H1 (cell line): ENCODE results near the gene AKAP9. TPM values are rescaled to one million over a fixed set of nuclear protein-coding genes. Genes with fewer than 3 reads are reported as not detected.
"Not testable (repeated sequence)": the region's sequence is repeated elsewhere in the genome, so short reads cannot be mapped to it uniquely, and the experiment has no call there.

Experiments
- CTCF ChIA-PET: fragments of 300-600 bp; sonication (Branson Sonifier 250); formaldehyde crosslinking; loops from one replicate; lab custom pipeline; 2021; ENCODE audit not compliant: partially characterized antibody; lab: Charles Lee
- POLR2A ChIA-PET: fragments of 300-600 bp; sonication (Branson Sonifier 250); formaldehyde crosslinking; loops from one replicate; lab custom pipeline; 2021; ENCODE audit warnings: inconsistent platforms; ENCODE audit not compliant: partially characterized antibody; lab: Charles Lee
- DNase-seq, 2 experiments: peaks; one replicate each; pipeline versions ENCODE4 v3.0.0 to v3.0.0-alpha.2; 2010 to 2022; ENCODE audit warnings: low spot score in 2 of 2, low read depth in 1 of 2, mixed read lengths in 1 of 2
- FAIRE-seq: peaks from 2 replicates; lab custom pipeline; 2011; peaks lifted over from hg19 to GRCh38; lab: Jason Lieb, UNC
- H2AFZ ChIP-seq: 2 replicates; pipeline ENCODE4 v1.8.1; 2012; ENCODE audit warnings: low read length, inconsistent platforms
- H2AK5ac ChIP-seq: 2 replicates; pipeline ENCODE4 v1.6.1; 2013; ENCODE audit warnings: low read depth, low read length
- H2BK120ac ChIP-seq: replicated peaks from 2 replicates; pipeline ENCODE3; 2013; ENCODE audit warnings: low read depth, low read length, inconsistent platforms
- H2BK12ac ChIP-seq: 2 replicates; pipeline ENCODE4 v1.6.1; 2013; ENCODE audit warnings: low read depth, low read length
- H2BK15ac ChIP-seq: 2 replicates; pipeline ENCODE4 v1.6.1; 2013; ENCODE audit warnings: low read length
- H2BK20ac ChIP-seq: 2 replicates; pipeline ENCODE4 v1.6.1; 2013; ENCODE audit warnings: low read length
- H2BK5ac ChIP-seq: 2 replicates; pipeline ENCODE4 v1.6.1; 2013; ENCODE audit warnings: low read depth, low read length
- H3K14ac ChIP-seq: 2 replicates; pipeline ENCODE4 v1.6.1; 2013; ENCODE audit warnings: inconsistent platforms; ENCODE audit not compliant: insufficient read length
- H3K18ac ChIP-seq: 2 replicates; pipeline ENCODE4 v1.6.1; 2013; ENCODE audit warnings: low read length; ENCODE audit errors: extremely low read depth
- H3K23ac ChIP-seq: 2 replicates; pipeline ENCODE4 v1.6.1; 2013; ENCODE audit warnings: inconsistent platforms; ENCODE audit not compliant: insufficient read length
- H3K23me2 ChIP-seq: 2 replicates; pipeline ENCODE4 v1.6.1; 2013; ENCODE audit warnings: low read depth, low read length
- H3K27ac ChIP-seq: 2 replicates; pipeline ENCODE4 v1.6.1; 2011; ENCODE audit warnings: low read depth, low read length, inconsistent platforms
- H3K27me3 ChIP-seq, 4 experiments: replicated peaks in 1 of 4; 1 replicate in 1 of 4; 2 replicates in 3 of 4; pipeline versions ENCODE4 v1.6.1 to v1.8.1; 2011 to 2013; ENCODE audit warnings: low read length in 3 of 4, mild to moderate bottlenecking in 3 of 4, inconsistent platforms in 2 of 4, mixed read lengths in 2 of 4, moderate library complexity in 1 of 4; ENCODE audit not compliant: control insufficient read depth in 3 of 4, insufficient read depth in 3 of 4; ENCODE audit errors: extremely low read depth in 1 of 4
- H3K36me3 ChIP-seq, 4 experiments: 2 replicates each; pipeline versions ENCODE4 v1.6.1 to v1.8.1; 2011 to 2013; ENCODE audit warnings: mild to moderate bottlenecking in 4 of 4, low read length in 3 of 4, moderate library complexity in 2 of 4, control low read depth in 1 of 4, inconsistent platforms in 1 of 4; ENCODE audit not compliant: insufficient read depth in 4 of 4, control insufficient read depth in 2 of 4
- H3K4ac ChIP-seq: replicated peaks from 2 replicates; pipeline ENCODE3; 2013; ENCODE audit warnings: low read length, low read depth, mixed read lengths, inconsistent platforms; ENCODE audit not compliant: insufficient read length
- H3K4me1 ChIP-seq, 4 experiments: replicated peaks in 1 of 4; 1 replicate in 1 of 4; 2 replicates in 3 of 4; pipeline versions ENCODE4 v1.6.1 to v1.8.1; 2011 to 2013; ENCODE audit warnings: low read length in 3 of 4, inconsistent platforms in 2 of 4, mixed read lengths in 1 of 4; ENCODE audit not compliant: insufficient read depth in 4 of 4, control insufficient read depth in 3 of 4
- H3K4me2 ChIP-seq, 2 experiments: 2 replicates each; pipeline versions ENCODE4 v1.6.1 to v1.8.1; 2011 to 2013; ENCODE audit warnings: low read depth in 2 of 2, low read length in 2 of 2, control low read depth in 1 of 2, inconsistent platforms in 1 of 2, mild to moderate bottlenecking in 1 of 2; ENCODE audit not compliant: insufficient read depth in 1 of 2
- H3K4me3 ChIP-seq, 4 experiments: fragments of 200-600, 300-600 bp in 1 of 4; sonication (generic), shearing (Covaris generic), sonication (Bioruptor Twin) in 1 of 4; 2 replicates each; pipeline versions ENCODE4 v1.5.1 to v1.8.1; 2011 to 2016; ENCODE audit warnings: low read length in 4 of 4, low read depth in 3 of 4, control low read depth in 2 of 4, inconsistent platforms in 2 of 4, mild to moderate bottlenecking in 2 of 4, mixed read lengths in 1 of 4, moderate library complexity in 1 of 4; ENCODE audit not compliant: insufficient read depth in 2 of 4; ENCODE audit errors: extremely low read depth in 1 of 4
- H3K56ac ChIP-seq: replicated peaks from 2 replicates; pipeline ENCODE3; 2013; ENCODE audit warnings: low read depth, mild to moderate bottlenecking, mixed read lengths, low read length, inconsistent platforms; ENCODE audit not compliant: insufficient read length
- H3K79me1 ChIP-seq: 2 replicates; pipeline ENCODE4 v1.6.1; 2013; ENCODE audit warnings: low read depth, low read length, control low read depth
- H3K79me2 ChIP-seq, 2 experiments: 2 replicates each; pipeline versions ENCODE4 v1.6.1 to v1.8.1; 2012 to 2013; ENCODE audit warnings: low read length in 2 of 2, mild to moderate bottlenecking in 2 of 2, inconsistent platforms in 1 of 2; ENCODE audit not compliant: insufficient read depth in 2 of 2, control insufficient read depth in 1 of 2
- H3K9ac ChIP-seq, 4 experiments: replicated peaks in 1 of 4; 1 replicate in 1 of 4; 2 replicates in 3 of 4; pipeline versions ENCODE4 v1.6.1 to v1.8.1; 2011 to 2013; ENCODE audit warnings: low read depth in 3 of 4, low read length in 3 of 4, control low read depth in 2 of 4, mild to moderate bottlenecking in 2 of 4, moderate library complexity in 2 of 4, inconsistent platforms in 1 of 4; ENCODE audit errors: extremely low read depth in 1 of 4
- H3K9me3 ChIP-seq, 2 experiments: 2 replicates each; pipeline versions ENCODE4 v1.6.1 to v1.8.1; 2012 to 2013; ENCODE audit warnings: mild to moderate bottlenecking in 2 of 2, moderate library complexity in 2 of 2, control low read depth in 1 of 2, inconsistent platforms in 1 of 2, low read depth in 1 of 2, low read length in 1 of 2, mixed read lengths in 1 of 2; ENCODE audit not compliant: insufficient read depth in 2 of 2
- H4K20me1 ChIP-seq, 2 experiments: replicated peaks in 1 of 2; 2 replicates each; pipeline versions ENCODE3 to v1.8.1; 2011 to 2013; ENCODE audit warnings: inconsistent platforms in 2 of 2, low read length in 2 of 2, mild to moderate bottlenecking in 1 of 2; ENCODE audit not compliant: insufficient read depth in 2 of 2, control insufficient read depth in 1 of 2
- H4K5ac ChIP-seq: 2 replicates; pipeline ENCODE4 v1.6.1; 2013; ENCODE audit warnings: low read length, low read depth, mixed read lengths, inconsistent platforms; ENCODE audit not compliant: insufficient read length
- H4K8ac ChIP-seq: 2 replicates; pipeline ENCODE4 v1.8.0; 2013; ENCODE audit warnings: mild to moderate bottlenecking, moderate library complexity, low read length, inconsistent platforms; ENCODE audit not compliant: insufficient read depth; ENCODE audit errors: extremely low read depth
- H4K91ac ChIP-seq: replicated peaks from 2 replicates; pipeline ENCODE3; 2013; ENCODE audit warnings: low read length, mixed read lengths, inconsistent platforms; ENCODE audit not compliant: insufficient read length
- WGBS, 2 experiments: shearing (Covaris generic) in 1 of 2; methylation state at CpG; one replicate each; pipeline versions ENCODE4 v1.1.6 to v1.1.7; 2013 to 2015; ENCODE audit warnings: low lambda C conversion rate in 2 of 2, mixed read lengths in 2 of 2, inconsistent platforms in 1 of 2, low coverage in 1 of 2, missing lambda C conversion rate in 1 of 2; ENCODE audit not compliant: insufficient replicate concordance in 2 of 2, insufficient coverage in 1 of 2, insufficient read length in 1 of 2; ENCODE audit errors: extremely low coverage in 1 of 2, missing lambda C conversion rate in 1 of 2; 5-methylcytosine and 5-hydroxymethylcytosine counted together
- polyA plus RNA-seq, 7 experiments: library from polyadenylated mRNA; depleted of rRNA in 3 of 7; stranded (reverse) in 5 of 7; unstranded in 2 of 7; fragments of >200 nt in 5 of 7; fragments of 200-250 nt in 2 of 7; gene quantifications; 1 replicate in 5 of 7; 2 replicates in 1 of 7; 4 replicates in 1 of 7; pipeline versions ENCODE4 v1.2.1 to v1.2.3, GENCODE V29; 2011 to 2013; ENCODE audit warnings: missing spikeins in 2 of 7, mixed read lengths in 2 of 7
- total RNA-seq: library from RNA; stranded (reverse); fragmentation: NEBNext Ultra II Directional; extraction: Animal tissue kit (Norgen Biotek cat#: 25700); gene quantifications from 2 replicates; pipeline ENCODE4 v1.2.1, GENCODE V29; 2021

The AKAP9 gene
- total and polyA plus RNA-seq, 2 of the 8 experiments (the other 6 are each of a cell fraction or from before 2014, with no cell fraction given), result 6.2 to 26.3 TPM

DNA sequence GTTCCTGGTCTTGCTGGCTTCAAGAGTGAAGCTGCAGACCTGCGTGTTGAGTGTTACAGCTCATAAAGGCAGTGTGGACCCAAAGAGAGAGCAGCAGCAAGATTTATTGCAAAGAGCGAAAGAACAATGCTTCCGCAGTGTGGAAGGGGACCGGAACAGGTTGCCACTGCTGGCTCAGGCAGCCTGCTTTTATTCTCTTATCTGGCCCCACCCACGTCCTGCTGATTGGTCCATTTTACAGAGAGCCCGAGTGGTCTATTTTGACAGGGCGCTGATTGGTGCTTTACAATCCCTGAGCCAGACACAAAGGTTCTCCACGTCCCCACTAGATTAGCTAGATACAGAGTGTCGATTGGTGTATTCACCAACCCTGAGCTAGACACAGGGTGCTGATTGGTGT is 202.1 kb downstream of the AKAP9 start:
- H3K4me1 ChIP-seq, H2AK5ac ChIP-seq, CTCF ChIA-PET, H3K9me3 ChIP-seq, H3K36me3 ChIP-seq, H3K79me2 ChIP-seq, H3K23ac ChIP-seq, H4K20me1 ChIP-seq, H2BK12ac ChIP-seq, H2BK20ac ChIP-seq, H4K8ac ChIP-seq, H3K18ac ChIP-seq, H3K9ac ChIP-seq, H2BK5ac ChIP-seq, H3K4me3 ChIP-seq, H3K27me3 ChIP-seq, H2AFZ ChIP-seq, POLR2A ChIA-PET, H3K4me2 ChIP-seq, H3K56ac ChIP-seq, H3K23me2 ChIP-seq, DNase-seq, H3K79me1 ChIP-seq, H3K27ac ChIP-seq, H2BK15ac ChIP-seq, H4K91ac ChIP-seq, H4K5ac ChIP-seq, H2BK120ac ChIP-seq, FAIRE-seq, H3K4ac ChIP-seq, H3K14ac ChIP-seq: not testable (repeated sequence)
- 98% methylated on average over 9 of the region's 9 CpGs; no CpG with 5 or more reads in 1 of the 2 experiments for WGBS, 2 experiments

DNA sequence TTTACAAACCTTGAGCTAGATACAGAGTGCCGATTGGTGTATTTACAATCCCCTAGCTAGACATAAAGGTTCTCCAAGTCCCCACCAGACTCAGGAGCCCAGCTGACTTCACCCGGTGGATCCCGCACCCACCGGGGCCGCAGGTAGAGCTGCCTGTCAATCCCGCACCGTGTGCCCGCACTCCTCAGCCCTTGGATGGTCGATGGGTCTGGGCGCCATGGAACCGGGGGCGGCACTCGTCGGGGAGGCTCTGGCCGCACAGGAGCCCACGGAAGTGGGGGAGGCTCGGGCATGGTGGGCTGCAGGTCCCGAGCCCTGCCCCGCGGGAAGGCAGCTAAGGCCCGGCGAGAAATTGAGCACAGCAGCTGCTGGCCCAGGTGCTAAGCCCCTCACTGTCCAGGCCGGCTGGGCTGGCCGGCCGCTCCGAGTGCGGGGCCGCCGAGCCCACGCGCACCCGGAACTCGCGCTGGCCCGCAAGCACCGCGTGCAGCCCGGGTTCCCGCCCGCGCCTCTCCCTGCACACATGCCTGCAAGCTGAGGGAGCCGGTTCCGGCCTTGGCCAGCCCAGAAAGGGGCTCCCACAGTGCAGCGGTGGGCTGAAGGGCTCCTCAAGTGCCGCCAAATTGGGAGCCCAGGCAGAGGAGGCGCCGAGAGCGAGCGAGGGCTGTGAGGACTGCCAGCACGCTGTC is 202.7 kb downstream of the AKAP9 start:
- H3K79me1 ChIP-seq, H3K56ac ChIP-seq, H4K8ac ChIP-seq, H2BK12ac ChIP-seq, H3K4me3 ChIP-seq, H4K20me1 ChIP-seq, H2AK5ac ChIP-seq, DNase-seq, H3K4me1 ChIP-seq, H3K36me3 ChIP-seq, H3K18ac ChIP-seq, H3K4me2 ChIP-seq, H2BK5ac ChIP-seq, H3K79me2 ChIP-seq, H2BK20ac ChIP-seq, H3K4ac ChIP-seq, FAIRE-seq, H3K27ac ChIP-seq, CTCF ChIA-PET, H2BK120ac ChIP-seq, H2BK15ac ChIP-seq, H4K5ac ChIP-seq, H3K9ac ChIP-seq, H3K23ac ChIP-seq, H3K14ac ChIP-seq, H4K91ac ChIP-seq, H3K23me2 ChIP-seq, H3K27me3 ChIP-seq, H3K9me3 ChIP-seq, H2AFZ ChIP-seq: not testable (repeated sequence)
- POLR2A ChIA-PET, result interaction anchor here (0.8 kb wide), 1 partner anchor 9 kb away, joined by 3 read pairs; the partner anchor contains the start of gene CYP51A1
- 93% methylated on average over 46 of the region's 50 CpGs; no CpG with 5 or more reads in 1 of the 2 experiments for WGBS, 2 experiments
